Loucy (cell line): ENCODE results near the gene GPC5.

Source experiments
- EZH2phosphoT487 ChIP-seq: fragments of 200-600 bp; IDR thresholded peaks from 2 replicates; pipeline ENCODE4 v1.6.1; 2018; ENCODE audit warnings: antibody characterized with exemption, mild to moderate bottlenecking, moderate library complexity, borderline replicate concordance
- TF ChIP-seq, protein P1 (sequence below): fragments of 200-600 bp; sonication (generic); conservative IDR thresholded peaks from 2 replicates; pipeline ENCODE4 v1.5.1; 2014; ENCODE audit warnings: mild to moderate bottlenecking, antibody characterized with exemption, low read length

DNA sequence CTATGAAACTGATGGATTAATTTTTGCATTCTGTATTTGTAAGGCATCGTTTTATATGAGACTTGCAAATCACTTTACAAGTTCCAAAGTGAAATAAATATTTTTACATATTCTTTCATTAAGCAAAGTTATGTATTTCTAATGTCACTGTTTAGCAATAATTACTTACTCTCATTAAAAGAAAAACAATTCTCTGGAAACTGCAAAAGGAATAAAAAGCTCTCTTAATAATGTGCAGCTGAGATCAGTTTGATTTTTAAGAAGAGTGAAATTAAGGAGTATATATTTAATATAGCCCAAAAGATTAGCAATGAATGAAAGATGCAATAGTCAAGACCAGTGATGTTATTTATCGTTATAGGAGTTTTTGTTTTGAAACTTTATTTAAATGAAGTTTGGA, 155.2 kb downstream of the GPC5 start:
- TF ChIP-seq, protein P1, sequence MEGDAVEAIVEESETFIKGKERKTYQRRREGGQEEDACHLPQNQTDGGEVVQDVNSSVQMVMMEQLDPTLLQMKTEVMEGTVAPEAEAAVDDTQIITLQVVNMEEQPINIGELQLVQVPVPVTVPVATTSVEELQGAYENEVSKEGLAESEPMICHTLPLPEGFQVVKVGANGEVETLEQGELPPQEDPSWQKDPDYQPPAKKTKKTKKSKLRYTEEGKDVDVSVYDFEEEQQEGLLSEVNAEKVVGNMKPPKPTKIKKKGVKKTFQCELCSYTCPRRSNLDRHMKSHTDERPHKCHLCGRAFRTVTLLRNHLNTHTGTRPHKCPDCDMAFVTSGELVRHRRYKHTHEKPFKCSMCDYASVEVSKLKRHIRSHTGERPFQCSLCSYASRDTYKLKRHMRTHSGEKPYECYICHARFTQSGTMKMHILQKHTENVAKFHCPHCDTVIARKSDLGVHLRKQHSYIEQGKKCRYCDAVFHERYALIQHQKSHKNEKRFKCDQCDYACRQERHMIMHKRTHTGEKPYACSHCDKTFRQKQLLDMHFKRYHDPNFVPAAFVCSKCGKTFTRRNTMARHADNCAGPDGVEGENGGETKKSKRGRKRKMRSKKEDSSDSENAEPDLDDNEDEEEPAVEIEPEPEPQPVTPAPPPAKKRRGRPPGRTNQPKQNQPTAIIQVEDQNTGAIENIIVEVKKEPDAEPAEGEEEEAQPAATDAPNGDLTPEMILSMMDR = no peak
- TF ChIP-seq EZH2phosphoT487 = no peak
